GM18517 (cell line): ENCODE data around the gene PABPN1.

Source experiments
- ATAC-seq: cut with Tn5 transposase; IDR thresholded peaks from one replicate; pipeline ENCODE4 v1.9.1; 2021; ENCODE audit warnings: mild to moderate bottlenecking, moderate library complexity; ENCODE audit not compliant: unreplicated experiment

PABPN1 gene

DNA sequence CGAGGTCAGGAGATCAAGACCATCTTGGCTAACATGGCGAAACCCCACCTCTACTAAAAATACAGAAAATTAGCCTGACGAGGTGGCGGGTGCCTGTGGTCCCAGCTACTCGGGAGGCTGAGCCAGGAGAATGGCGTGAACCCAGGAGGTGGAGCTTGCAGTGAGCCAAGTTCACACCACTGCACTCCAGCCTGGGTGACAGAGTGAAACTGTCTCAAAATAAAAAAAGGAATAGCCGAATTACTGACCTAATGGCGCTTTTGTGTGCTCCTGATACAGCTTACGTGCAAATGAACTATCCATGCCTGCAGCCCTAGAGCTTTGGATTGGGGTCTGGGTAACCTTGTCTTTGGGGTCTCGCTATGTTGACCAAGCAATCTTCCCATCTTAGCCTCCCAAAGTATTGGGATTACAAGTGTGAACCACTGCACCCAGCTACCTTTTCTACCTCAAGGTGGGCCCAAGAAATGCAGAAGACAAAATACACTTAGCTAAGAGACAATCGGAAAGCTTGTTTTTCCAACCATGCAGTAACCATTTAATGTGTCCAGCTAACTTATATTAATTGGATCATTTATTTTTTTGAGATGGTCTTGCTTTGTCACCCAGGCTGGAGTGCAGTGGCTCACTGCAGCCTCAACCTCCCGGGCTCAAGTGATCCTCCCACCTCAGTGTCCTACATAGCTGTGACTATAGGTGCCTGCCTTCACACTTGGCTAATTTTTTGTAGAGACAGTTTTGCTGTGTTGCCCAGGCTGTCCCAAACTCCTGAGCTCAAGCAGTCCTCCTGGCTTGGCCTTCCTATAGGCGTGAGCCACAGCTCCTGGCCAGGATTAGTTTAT, 5.5 kb downstream of the PABPN1 start:
- ATAC-seq: no peak

DNA sequence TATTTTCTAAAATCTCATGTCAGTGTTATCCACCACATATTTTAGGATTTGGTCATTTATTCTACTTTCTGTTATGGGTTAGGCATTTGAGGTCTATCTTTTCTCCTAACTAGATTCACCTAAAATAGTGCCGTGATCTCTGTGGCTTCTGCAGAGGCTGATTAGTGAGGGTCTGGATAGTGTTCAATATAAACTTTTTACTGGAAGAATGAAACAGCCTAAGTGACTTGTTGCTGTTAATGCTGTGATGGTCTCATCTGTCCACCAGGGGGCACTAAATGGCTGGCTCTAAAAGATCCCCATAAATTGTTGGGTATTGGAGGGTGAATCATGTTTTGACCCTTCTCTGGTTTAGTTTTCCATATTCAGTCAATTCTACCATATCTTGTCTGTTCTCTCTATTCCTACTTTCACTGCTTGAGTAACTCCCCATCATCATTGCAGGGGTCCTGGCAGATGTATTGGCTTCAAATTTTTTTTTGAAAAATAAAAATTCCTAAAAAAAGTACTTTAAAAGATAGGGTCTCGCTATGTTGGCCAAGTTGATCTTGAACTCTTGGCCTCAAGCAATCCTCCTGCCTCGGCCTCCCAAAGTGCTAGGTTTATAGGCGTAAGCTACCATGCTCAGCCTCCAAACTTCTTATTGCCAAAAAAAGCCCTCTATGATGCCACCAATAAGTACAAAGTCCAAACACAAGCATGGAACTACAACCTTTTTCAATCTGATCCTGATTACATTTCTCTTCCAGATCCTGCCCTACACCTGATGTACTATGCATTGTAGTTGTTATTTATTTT, 6.9 kb downstream of the PABPN1 start:
- ATAC-seq: peak; percentile 64

DNA sequence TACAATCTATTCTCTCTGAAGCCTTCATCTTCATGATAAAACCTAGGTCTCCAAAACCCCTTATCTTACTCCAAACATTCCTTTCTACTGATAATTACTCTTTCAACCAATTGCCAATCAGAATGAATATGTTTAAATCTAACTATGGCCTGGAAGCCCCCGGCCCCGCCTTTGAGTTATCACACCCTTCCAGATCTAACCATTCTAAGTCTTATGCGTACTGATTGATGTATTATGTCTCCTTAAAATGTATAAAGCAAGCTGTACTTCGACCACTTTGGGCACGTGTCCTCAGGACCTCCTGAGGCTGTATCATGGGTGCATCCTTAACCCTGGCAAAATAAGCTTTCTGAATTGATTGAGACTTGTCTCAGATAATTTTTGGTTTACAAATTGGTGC, 14.4 kb downstream of the PABPN1 start:
- no peak for ATAC-seq

DNA sequence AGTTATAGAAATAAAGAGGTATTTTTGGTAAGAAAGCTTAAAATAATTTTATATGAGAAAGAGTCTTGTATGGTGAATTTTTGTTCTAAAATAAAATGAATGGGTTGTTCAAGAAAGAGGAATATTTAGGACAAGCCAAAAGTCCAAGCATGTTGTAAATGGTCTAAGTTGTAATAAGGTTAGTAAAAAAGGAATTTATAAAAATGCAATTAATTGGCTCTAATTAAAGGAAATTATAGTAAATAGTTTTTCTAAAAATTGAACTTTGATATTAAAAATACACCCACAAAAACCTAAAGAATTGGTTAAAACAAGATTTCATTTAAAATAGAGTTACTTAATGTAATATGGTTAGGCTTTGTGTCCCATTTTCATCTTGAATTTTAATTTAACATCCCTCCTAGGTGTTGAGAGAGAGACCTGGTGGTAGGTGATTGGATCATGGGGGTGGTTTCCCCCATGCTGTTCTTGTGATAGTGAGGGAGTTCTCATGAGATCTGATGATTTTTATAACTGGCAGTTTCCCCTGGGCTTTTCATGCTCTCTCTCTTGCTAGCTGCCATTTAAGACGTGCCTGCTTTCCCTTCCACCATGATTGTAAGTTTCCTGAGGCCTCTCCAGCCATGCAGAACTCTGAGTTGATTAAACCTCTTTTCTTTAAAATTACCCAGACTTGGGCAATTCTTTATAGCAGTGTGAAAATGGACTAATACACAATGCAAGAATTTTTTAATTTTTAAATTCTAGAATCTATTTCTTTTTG, 18.4 kb downstream of the PABPN1 start:
- ATAC-seq: no peak

DNA sequence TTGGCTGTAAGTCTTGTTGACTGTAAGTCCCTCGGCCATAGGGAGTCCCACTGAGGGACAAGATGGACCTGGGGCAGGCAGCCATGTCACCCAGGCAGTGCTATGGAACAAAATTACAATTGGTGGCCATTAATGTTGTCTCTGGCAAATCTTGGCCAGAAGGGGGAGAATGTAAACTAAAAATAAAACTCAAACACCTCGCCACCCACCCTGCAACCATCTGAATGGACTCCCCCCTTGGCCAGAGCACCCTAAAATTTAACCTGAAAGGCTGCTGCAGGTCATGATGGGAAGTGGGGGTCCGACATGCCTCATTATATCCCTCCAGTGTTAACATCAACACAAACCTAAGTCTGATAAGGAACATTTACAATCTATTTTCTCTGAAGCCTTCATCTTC, 23.2 kb downstream of the PABPN1 start:
- no peak for ATAC-seq

DNA sequence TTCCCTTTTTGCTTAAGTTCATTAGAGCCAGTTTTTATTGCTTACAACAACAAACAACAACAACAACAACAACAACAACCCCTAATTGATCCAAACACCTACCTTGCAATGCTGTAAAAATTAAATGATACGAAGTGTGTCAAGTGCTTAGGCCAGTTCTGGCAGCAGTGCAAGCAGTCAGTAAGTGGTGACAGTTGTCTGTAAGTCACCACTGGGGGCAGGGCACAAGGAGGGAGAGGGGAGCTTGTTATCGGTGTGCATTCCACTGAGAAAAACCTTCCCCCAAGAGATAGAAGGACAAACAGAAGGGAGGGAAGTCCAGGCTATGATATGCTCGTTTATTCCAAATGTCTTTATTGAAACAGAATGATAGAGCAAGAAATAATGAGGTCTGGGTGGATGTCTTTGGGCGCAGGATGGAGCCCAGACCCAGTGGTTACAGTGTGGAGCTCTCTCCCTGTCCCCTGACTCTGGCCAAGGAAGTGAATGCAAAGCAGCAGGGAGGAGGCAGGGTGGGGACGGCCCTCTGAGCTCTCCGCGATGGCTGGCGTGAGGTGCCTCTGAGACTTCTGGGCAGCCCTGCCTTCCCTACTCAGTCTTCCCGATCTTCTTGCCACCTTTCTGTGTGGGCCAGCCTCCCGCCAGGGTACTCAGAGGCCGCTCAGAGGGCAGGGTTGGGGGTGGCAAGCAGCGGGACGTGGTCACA, 24.9 kb downstream of the PABPN1 start:
- no peak for ATAC-seq

DNA sequence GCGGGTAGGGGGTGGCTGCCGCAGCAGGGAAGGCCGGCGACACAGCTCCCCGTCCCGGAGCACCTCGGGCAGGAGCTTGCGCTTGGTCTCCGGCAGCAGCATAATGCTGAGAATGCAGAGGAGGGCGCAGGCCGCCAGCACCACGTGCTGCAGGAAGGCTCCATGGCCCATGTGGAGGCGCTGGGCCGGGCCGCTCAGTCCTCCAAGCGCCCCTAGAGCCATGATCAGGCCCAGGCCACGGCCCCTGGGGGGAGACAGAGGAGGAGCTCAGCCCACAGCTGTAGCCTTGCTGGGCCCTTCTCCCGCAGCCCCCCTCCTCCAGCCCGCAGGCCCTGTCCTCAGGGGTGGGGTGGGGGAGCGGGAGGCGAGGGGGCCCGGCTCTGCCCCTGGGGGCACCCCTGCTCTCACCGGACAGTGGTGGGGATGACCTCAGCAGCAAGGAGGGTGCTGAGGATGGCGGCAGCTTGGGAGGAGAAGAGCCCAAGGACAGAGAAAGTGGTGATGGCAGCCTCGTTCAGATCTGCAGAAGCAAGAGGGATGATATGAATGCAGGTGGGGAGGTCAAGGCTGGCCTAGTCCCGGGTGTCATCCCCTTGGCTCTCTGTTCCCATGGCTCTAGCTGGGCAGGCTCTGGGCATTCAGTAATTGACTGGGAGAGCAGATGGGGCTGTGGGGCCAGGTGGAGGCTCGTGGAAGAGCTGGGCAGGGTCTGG, 25.6 kb downstream of the PABPN1 start:
- no peak for ATAC-seq

DNA sequence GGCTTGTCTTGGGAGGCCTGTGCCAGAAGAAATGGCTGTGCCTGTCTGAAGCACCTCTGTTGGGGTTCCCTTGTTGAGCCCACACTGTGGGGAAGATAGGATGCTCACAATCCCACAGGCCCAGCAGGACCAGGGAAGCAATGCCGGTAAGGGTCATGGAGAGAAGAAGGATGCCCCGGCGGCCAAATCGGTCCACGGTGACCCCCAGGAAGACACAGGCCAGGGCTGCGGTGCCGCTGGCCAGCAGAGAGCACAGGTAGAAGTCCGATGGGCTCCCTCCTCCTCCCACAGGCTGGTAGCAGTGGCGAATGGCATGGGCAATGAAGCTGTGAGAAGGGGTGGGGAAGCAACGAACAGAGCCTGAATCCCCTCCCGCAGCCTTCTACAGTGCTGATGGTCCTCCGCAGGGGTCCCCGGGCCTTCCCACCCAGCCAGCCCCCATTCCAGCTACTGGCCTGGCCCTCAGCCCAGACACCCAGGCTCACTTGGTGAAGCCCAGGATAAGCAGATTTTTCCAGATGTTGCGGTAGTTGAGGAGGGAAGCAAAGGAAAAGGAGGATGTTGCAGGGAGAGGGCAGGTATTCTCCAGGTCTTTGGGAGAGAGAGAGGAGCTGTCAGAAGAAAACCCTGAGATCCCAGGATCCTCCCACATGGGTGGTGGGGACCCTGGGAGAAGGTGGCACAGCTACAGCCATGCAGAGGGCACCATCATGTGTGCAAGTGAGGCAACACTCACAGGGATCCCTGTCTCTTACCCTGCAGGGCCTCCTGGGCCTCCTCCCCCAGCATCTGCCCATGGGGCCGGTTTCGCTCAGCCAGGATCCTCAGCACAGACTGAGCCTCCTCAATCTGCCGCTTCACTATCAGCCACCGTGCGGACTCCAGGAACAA, 26.4 kb downstream of the PABPN1 start:
- ATAC-seq: no peak

DNA sequence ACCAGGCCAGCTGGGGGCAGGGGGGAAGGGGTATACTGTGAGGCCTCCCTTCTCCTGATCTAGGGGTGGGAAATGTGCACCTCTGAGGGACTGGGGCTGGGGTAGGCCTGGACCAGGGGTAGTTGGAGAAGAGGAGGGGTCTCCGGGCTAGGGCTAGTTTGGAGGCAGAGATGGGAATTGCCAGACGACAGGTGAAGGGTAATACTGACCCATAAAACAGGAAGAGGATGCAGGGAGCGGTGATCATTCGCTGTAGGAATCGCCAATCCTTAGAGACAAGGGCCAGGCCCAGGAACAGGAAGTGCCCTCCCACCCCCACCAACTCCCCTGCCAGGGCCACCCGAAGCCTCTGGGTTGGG, 27.0 kb downstream of the PABPN1 start:
- no peak for ATAC-seq

DNA sequence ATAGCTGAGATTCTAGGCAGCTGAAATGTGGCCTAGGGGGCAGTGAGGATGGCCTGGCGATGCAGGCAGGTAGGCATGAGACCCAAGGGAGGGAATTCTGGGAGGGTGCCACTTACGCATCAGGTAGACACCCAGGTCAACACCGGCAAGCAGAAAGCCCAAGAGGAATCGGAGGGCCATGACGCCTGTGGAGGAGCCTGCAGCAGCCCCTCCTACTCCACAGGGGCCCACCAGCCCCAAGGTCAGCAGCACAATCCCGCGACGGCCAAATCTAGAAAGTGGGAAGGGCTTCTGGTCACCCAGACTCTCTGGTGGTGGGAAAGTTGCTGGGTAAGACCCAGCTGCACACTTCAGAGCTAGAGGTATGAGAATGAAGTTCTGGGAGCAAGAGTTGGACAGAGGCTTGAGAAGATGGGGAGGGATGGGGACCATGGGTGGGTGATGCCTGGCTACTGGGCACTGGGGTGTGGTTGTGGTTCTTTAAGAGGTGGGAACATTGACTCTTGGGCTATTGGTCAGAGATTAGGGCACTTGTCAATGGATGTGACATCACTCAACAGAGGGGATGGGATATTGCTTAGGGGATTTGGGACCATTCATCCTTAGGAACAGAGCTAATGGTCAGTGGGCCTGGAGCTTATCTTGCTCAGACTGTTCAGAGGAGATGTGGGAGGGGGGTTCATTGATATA, 28.0 kb downstream of the PABPN1 start:
- no peak for ATAC-seq

DNA sequence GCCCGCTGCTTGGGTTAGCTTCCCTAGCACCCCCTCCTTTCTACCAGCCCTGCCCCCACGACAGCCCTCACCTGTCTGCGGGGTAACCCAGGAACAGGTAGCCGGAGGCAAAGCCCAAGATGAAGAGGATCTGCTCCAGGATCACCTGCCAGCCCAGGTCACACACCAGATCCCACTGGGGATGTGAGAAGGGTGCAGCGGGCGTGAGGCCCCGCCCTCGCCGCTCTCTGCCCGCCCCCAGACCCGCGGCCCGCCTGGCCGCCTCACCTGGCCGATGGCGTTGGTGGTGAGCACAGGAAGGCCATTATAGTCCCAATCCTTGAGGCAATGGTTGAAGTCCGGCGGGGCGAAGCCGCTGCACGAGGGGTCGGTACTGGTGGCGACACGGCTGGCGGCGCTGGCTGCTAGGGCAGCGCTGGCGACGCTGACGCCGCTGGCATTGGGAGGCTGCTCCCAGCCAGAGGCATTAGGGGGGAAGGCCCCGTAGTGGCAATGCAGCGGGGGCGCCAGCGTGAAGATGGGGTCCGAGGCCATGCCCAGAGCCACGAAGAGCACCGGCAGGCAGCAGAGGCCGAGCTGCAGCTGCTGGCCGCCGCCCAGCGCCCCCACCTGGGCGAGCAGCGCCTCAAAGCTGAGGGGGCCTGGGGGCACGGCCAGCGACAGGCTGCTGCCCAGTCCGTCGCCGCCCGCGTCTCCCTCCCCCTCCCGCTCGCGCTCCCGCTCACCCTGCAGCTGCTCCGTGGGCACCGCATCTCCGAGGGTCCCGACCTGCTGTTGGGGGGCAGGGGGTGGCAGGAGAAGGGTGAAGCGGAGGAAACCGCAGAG, 30.6 kb downstream of the PABPN1 start:
- no peak for ATAC-seq

DNA sequence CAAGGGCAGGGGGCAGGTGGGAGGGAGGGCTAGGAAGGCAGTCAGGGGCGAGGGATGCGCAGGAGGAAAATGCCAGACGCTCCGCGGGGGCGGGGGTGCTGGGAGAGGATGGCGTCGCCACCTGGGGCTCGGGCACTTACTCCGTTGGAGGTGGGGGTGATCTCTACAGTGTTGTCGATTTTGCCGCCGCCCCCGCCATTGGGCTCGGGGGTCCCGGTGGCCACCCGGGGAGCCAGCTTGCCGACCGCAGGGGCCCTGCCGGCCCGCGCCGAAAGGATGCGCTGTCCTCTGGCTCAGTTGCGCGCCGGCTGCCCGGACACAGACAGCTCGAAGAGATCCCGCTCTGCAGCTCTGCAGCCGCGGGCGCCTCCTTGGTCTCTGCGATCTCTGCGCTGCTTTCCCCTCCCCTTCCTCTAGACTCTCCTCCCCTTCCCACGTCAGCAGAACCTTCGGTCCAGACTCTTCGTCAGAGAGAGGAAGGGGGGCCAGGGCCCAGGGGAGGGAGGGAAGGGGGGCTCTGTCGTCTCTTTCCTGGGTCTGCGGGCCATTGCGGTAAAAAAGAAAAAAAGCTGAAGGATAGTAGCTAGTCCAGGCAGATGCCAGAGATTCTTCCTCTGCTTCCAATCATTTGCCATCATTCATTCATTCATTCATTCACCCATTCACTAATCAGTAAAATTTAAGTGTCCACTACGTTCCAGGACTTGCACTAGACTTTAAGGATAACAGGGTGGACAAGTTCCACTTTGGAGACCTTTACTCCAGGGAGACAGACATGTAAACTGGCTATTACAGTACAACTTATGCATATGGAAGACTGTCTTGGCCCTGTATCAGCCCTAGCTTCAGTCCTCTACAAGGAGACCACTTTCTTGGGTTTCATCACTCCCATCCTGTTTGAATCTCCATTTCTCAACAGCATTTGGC, 31.5 kb downstream of the PABPN1 start, which contains the start of gene SLC22A17:
Gene SLC22A17, minus strand, starts transcription at position 382 of the 927 bp plus-strand sequence.
- ATAC-seq: no peak

DNA sequence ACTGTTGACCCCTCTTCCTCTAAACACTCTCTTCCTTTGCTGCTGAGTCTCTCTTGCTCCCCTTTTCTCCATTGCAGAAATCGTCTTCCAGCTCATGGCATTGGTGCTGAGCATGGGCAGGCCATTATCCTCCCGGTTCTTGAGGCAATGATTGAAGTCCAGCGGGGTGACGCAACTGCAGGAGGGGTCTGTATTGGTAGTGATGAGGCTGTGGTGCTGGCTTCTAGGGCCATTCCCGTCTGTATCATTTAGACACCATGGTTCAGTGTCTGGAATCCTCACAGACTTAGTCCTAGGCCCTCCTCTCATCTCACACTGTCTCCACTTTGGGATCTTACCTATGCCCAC, 32.1 kb downstream of the PABPN1 start:
- ATAC-seq: no peak

DNA sequence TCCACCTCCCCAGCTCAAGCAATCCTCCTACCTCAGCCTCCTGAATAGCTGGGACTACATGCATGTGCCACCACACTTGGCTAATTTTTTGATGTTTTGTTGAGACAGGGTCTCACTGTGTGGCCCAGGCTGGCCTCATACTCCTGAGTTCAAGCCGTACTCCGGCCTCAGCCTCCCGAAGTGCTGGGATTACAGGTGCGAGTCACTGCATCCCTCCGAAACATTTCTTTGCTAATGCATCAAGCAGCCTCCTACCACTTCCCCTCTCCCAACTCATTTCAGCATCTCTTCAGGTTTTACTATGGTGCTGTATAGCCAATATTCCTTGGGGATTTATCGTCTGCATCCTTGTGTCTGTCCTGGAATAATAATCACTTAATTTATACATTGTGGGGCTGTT, 33.7 kb downstream of the PABPN1 start:
- ATAC-seq: no peak

DNA sequence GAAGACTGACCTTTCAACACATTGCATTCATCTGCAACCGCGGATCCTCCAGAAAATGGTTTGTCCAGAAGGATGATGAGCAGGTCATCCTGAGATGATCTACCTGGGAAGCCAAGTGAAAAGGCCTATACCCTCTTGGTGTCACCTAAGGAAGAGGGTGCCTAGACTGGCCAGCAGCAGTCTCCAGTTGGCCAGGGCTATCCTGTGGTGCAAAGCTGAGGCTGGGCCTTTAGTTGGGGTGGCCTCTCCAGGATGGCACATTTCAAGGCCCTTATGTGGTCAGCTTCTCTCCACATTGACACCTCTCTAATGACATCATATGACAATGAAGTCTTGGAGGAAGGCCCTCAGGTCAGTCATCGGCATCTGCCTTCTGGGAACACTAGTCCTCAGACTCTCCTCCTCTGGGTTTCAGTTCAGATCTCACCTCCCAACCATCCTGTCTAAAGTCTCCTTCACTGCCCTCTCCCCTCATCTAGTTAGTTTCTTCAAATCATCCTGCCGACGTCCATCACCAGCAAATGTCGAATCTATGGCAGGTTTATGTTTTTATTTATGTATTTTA, 34.7 kb downstream of the PABPN1 start:
- no peak for ATAC-seq

DNA sequence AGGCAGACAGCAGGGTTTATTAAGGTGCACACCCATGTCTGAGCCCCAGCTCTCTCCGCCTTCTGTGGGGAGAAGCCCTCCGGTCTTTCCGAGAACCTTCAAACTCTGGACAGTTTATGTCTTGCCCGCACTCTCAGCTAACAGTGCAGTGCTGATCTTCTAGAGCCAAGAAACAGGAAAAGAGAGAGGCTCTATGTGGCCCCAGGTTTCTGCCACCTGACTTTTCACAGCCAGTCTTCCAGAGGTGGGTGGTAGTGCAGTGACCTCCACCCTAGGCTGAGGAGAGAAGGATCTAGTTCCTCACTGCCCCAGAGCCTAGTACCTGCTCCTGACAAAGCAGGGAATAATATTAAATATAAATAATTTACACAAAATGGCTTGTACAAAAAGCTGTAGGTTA, 35.4 kb downstream of the PABPN1 start:
- no peak for ATAC-seq
